Lower leg skin (tissue), 4 donors: ENCODE data around the gene ANKDD1B. TPM values are rescaled to one million over a fixed set of nuclear protein-coding genes. Genes with fewer than 3 reads are reported as not detected.
"Not testable (repeated sequence)": the region's sequence is repeated elsewhere in the genome, so short reads cannot be mapped to it uniquely, and the experiment has no call there.

ENCODE experiments used
- DNase-seq, 2 donors: peaks; one replicate each; pipeline ENCODE4 v3.0.0-alpha.2; 2019; ENCODE audit warnings: low spot score in 2 of 2
- H3K4me3 ChIP-seq: fragments of 200-600 bp; sonication (generic); 2 replicates; pipeline ENCODE4 v1.5.1; 2017; ENCODE audit warnings: mild to moderate bottlenecking, low read depth; ENCODE audit not compliant: poor library complexity, severe bottlenecking
- POLR2A ChIP-seq, 2 donors: fragments of 450-650 bp; IDR thresholded peaks; one replicate each; pipeline ENCODE4 v1.6.1; 2016 to 2017; ENCODE audit warnings: antibody characterized with exemption in 2 of 2, mild to moderate bottlenecking in 1 of 2, moderate library complexity in 1 of 2
- WGBS, 2 donors: methylation state at CpG; one replicate each; pipeline ENCODE4 v1.1.5; 2018; 5-methylcytosine and 5-hydroxymethylcytosine counted together
- intact Hi-C: fragments of 100-400 bp; cut with DNase I; formaldehyde crosslinking; loops from one replicate; pipeline ENCODE4 v1.15.0; 2023; ENCODE audit warnings: low total_unique reads
- total RNA-seq, 4 donors: library from RNA; depleted of rRNA; stranded (reverse); fragments of >200 nt; gene quantifications; one replicate each; pipeline ENCODE4 v1.1.0, GENCODE V29; 2016
- TF ChIP-seq, protein P1 (sequence below), 3 donors: fragments of 450-650 bp; IDR thresholded peaks; one replicate each; pipeline ENCODE4 v1.5.1; 2016; ENCODE audit warnings: antibody characterized with exemption in 3 of 3, mild to moderate bottlenecking in 3 of 3, moderate library complexity in 2 of 3

The ANKDD1B gene
- total RNA-seq, 4 donors from 2014 or later: 0.21 to 1.1 (median 0.45) TPM; not detected in 1

DNA sequence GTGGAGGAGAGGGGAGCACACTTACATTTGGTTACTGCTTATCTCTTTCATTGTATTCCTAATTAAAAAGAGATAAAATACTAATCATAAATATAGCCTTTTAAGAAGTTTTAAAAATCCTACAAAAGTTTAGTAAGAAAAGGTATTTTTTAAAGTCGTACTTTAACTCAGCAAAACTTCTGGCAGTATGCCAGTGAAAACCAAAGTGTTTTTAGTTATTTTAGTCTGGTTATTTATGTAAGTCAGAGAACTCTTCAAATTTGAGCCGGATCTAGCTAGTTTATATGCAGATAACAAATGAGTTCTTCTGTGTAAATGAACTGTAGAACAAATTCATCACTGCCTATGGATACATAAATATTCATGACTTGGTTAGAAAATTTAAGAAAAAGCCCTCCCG, 36.5 kb upstream of the ANKDD1B start:
- intact Hi-C loops: no loop called here
- TF ChIP-seq POLR2A (IDR thresholded peaks at IDR 0.05): no peak
- TF ChIP-seq, protein P1, sequence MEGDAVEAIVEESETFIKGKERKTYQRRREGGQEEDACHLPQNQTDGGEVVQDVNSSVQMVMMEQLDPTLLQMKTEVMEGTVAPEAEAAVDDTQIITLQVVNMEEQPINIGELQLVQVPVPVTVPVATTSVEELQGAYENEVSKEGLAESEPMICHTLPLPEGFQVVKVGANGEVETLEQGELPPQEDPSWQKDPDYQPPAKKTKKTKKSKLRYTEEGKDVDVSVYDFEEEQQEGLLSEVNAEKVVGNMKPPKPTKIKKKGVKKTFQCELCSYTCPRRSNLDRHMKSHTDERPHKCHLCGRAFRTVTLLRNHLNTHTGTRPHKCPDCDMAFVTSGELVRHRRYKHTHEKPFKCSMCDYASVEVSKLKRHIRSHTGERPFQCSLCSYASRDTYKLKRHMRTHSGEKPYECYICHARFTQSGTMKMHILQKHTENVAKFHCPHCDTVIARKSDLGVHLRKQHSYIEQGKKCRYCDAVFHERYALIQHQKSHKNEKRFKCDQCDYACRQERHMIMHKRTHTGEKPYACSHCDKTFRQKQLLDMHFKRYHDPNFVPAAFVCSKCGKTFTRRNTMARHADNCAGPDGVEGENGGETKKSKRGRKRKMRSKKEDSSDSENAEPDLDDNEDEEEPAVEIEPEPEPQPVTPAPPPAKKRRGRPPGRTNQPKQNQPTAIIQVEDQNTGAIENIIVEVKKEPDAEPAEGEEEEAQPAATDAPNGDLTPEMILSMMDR (IDR thresholded peaks at IDR 0.05): no peak
- 64% methylated on average over 3 of the region's 3 CpGs for WGBS, 2 donors

DNA sequence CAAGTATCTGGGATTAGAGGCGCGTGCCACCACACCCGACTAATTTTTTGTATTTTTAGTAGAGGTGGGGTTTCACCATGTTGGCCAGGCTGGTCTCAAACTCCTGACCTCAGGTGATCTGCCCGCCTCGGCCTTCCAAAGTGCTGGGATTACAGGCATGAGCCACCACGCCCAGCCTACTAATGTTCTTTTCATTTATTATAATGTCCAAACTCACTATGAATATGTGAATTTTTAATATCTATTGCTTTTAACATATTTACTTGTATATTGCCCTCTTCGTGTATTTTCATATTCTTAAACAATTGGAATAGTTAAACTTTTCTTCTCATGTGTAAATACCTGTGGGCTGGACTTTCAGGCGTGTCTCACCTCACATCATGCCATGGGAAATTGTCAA, 33.0 kb upstream of the ANKDD1B start:
- DNase-seq, intact Hi-C loops, H3K4me3 ChIP-seq: not testable (repeated sequence)
- whole genome bisulfite sequencing, 2 donors: 95 to 97% methylated on average over 8 of the region's 8 CpGs

More for the DNA sequence above, 36.5 kb upstream of the ANKDD1B start:
- DNase-seq: no peak
- no peak overlapping the region for H3K4me3 ChIP-seq

- no peak for DNase-seq
- 79 to 82% methylated on average over 2 of the region's 2 CpGs for WGBS, 2 donors
- no peak overlapping the region for H3K4me3 ChIP-seq
- no peak for TF ChIP-seq POLR2A (IDR thresholded peaks at IDR 0.05)
- TF ChIP-seq, protein P1 (IDR thresholded peaks at IDR 0.05): no peak
- intact Hi-C loops: no loop called here
Measured at GRCh38 chr5:75584641-75585040, 26.6 kb upstream of the ANKDD1B start.

GRCh38 chr5:75588666-75589065, 22.6 kb upstream of the ANKDD1B start:
- H3K4me3 ChIP-seq: no peak overlapping the region
- DNase-seq: no peak
- TF ChIP-seq, protein P1 (IDR thresholded peaks at IDR 0.05): no peak
- no peak for TF ChIP-seq POLR2A (IDR thresholded peaks at IDR 0.05)
- WGBS, 2 donors: 83 to 93% methylated on average over 3 of the region's 3 CpGs
- intact Hi-C loops: no loop called here

GRCh38 chr5:75600535-75600934, 10.7 kb upstream of the ANKDD1B start:
- TF ChIP-seq POLR2A (IDR thresholded peaks at IDR 0.05): no peak
- TF ChIP-seq, protein P1 (IDR thresholded peaks at IDR 0.05): no peak
- intact Hi-C loops: no loop called here
- no peak for DNase-seq

DNA sequence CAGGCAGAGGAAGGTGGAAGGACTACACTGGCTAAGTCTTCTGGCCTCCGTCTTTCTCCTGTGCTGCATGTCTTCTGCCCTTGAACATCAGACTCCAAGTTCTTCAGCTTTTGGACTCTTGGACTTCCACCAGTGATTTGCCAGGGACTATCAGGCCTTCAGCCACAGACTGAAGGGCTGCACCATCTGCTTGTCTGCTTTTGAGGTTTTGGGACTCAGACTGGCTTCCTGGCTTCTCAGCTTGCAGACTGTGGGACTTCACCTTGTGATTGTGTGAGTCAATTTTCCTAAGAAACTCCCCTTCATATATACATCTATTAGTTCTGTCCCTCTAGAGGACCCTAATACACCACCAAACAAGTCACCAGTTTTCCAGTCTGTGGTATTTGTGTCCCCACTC, 9.7 kb upstream of the ANKDD1B start:
- H3K4me3 ChIP-seq: no peak overlapping the region
- intact Hi-C loops: no loop called here
- TF ChIP-seq, protein P1 (IDR thresholded peaks at IDR 0.05): no peak
- TF ChIP-seq POLR2A (IDR thresholded peaks at IDR 0.05): no peak
- DNase-seq: no peak
- 100% methylated on average over 1 of the region's 1 CpG for WGBS, 2 donors

More at GRCh38 chr5:75600535-75600934, 10.7 kb upstream of the ANKDD1B start:
- H3K4me3 ChIP-seq: no peak overlapping the region
